Measurements from ENCODE around the gene SNX8.
"Not testable (repeated sequence)": the region's sequence is repeated elsewhere in the genome, so short reads cannot be mapped to it uniquely, and the experiment has no call there.

The SNX8 gene, protein sequence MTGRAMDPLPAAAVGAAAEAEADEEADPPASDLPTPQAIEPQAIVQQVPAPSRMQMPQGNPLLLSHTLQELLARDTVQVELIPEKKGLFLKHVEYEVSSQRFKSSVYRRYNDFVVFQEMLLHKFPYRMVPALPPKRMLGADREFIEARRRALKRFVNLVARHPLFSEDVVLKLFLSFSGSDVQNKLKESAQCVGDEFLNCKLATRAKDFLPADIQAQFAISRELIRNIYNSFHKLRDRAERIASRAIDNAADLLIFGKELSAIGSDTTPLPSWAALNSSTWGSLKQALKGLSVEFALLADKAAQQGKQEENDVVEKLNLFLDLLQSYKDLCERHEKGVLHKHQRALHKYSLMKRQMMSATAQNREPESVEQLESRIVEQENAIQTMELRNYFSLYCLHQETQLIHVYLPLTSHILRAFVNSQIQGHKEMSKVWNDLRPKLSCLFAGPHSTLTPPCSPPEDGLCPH

DNA sequence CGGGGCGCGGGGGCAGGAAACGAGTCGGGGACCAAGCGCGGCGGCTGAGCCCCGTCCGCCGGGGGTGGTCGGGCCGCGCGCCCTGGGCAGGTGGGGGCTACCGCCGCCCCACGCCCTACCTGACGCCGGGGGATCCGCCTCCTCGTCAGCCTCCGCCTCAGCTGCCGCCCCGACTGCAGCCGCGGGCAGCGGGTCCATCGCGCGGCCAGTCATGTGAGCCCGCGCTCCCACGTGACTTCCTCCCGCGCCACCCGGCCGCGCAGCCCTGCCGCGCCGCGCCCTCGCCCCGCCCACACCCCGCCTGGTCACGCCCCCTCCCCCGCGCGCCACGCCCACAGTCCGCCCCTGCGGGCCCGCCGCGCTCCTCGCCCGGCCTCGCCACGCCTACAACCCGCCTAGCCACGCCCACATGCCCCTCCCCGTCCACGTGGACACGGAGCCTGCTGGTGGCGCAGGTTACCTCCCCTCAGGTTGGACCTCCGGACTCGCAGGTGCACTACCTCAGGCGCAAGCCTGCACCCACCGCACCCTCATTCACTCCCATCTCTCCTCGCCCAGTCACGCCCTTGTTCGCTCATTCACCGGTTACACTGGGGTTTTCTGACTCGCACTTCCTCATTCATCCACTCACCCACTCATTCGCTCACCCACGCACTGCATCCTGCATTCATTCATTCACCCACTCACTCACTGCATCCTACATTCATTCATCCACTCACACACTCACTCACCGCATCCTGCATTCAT is at the start of gene SNX8:
TSS of gene SNX8 (minus strand) at position 233 of the 747 bp plus-strand sequence. CDS start at position 213, 20 bp downstream.
- peak; percentile 90 for FAIRE-seq

DNA sequence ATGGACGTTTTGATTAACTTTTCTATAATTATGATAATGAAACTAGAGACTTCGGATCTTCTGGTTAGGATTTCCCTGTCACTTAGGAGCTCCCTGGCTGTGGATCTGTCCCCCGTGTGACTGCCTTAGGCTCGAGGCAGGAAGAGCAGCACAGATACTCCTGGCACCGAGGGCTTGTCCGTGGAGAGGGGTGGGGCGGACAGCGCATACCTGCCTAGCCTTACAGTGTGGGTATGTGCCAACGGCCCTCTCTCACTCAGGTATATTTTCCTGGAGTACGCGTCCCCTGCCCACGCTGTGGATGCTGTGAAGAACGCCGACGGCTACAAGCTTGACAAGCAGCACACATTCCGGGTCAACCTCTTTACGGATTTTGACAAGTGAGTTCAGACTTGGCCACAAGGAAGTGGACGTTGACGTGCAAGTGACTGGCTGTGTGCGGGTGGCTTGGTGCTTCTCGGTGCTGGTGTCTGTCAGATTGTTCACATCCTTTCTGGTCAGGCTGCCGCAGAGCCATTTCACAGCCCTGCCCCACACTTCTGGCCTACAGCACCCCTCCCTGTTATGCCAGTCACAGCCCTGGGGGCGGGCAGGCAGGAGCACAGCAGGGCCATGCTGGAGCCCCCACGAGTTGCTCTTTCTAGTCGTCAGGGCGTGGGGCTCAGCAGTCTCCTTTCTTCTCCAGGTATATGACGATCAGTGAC is 48.3 kb upstream of the SNX8 start:
- FAIRE-seq (no peak), DNase-seq (ENCODE audit: insufficient read length, low spot score) (no peak)

More for the DNA sequence above, at the start of gene SNX8:
- DNase-seq (ENCODE audit: insufficient read length, low spot score), result peak; percentile 92

DNA sequence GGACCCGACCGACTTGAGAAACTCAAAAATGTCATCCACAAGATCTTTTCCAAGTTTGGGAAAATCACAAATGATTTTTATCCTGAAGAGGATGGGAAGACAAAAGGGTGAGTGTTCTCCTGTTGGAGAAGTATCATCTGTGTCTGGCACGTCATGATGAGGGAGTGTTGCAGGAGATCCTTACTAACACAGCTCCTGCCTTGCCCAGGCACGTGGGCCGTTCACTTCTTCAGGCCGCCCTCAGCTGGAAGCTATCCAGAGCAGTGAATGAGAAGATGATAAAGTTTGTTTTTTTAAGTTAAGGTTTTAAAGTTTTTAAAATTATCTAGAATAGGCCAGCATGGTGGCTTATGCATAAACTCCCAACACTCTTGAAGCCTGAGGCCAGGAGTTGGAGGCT is 46.6 kb upstream of the SNX8 start:
- FAIRE-seq, result no peak
- DNase-seq (ENCODE audit: insufficient read length, low spot score), result no peak

DNA sequence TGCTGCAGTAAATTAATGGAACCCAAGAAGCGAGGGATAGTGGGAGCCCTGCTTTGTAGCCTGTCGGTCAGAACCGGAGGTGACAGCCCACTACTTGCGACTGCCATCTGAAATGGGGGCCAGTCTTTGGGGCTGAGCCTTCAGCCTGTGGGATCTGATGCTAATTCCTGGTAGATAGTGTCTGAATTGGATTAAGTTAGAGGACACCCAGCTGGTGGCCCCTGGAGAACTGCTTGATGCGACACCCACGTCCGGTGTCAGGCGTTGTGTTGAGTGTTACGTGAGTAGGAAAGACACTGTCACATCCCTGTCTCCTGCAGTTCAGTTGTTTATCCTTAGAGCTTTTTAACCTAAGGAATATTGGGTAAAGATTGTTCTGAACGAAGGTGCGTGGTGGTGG is 45.4 kb upstream of the SNX8 start:
- DNase-seq (ENCODE audit: insufficient read length, low spot score) (no peak), FAIRE-seq (no peak)

DNA sequence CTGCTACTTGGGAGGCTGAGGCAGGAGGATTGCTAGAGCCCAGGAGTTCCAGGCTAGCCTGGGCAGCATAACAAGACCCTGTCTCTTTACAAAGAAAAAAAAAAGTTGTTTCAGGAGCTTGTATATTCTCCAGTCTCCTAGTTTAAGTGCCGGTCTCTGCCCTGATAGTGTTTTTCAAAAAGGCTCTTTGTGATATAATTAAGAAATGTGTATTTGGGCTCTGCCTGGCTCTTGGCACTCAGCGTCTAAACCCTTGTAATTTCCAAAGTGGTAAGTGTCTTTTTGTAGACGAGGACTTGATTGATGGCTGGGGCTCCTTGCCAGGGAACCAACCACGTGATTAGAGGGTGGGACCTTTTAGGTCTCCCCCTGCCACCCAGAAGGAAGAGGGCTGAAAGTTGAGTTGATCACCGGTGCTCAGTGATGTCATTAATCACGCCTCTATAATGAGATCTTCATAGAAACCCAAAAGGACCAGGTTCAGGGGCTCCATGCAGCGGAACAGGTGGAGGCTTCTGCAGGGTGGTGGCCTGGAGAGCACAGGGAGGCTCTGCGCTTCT is 44.8 kb upstream of the SNX8 start:
- DNase-seq (ENCODE audit: insufficient read length, low spot score) (no peak), FAIRE-seq (no peak)

DNA sequence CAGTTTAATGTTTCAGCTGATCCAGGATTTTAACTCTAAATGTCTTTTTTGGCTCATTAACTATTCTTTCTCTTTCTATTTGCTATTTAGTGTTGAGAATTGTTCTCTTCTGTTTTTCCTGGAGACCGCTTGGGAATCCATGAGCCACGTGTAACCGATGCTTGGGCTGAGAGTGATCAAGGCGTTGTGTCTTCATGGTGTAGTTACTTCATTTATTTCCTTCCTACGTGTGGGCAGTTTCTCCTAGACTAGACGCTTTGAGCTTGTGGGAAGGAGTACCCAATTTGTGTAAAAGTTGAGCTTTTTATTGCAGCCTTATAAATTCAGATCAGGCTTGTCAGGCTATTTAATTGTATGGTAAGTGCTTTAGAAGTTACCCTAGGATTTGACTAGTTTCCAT is 43.3 kb upstream of the SNX8 start:
- FAIRE-seq (no peak), DNase-seq (ENCODE audit: insufficient read length, low spot score) (no peak)

DNA sequence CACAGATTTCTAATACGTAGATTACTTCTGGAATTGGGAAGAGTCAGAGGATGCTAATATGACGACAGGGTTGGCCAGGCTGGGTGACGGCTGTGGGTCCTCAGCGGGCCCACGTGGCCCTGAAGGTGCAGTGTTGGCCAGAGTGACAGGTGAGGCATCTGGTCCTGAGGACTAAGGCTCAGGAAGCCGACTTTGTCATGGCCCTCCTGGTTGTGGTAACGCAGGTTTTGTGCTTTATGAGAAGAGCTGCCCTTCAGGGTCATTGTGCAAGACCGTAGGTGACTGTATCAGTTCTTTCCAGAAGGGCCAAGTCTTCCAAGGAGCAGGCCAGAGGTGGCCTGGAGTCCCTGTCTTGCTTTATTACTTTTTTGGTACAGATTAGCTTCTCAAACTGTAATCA is 42.9 kb upstream of the SNX8 start:
- no peak for DNase-seq (ENCODE audit: insufficient read length, low spot score)
- no peak for FAIRE-seq

DNA sequence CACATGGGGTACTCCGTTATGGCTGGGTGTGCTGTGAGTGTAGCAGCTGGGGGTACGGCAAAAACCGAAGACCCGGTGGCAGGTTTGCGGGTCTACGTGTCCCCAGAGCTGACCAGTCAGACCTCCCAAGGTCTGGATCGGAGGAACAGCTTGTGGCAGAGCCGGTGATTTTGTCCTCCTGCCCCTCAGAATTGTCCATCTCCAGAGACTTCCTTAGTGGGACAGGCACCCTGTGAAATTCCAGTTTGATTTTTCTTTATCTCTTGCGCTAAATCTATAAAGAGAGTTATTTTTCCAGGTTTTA is 41.4 kb upstream of the SNX8 start:
- FAIRE-seq, result no peak
- DNase-seq (ENCODE audit: insufficient read length, low spot score), result no peak

DNA sequence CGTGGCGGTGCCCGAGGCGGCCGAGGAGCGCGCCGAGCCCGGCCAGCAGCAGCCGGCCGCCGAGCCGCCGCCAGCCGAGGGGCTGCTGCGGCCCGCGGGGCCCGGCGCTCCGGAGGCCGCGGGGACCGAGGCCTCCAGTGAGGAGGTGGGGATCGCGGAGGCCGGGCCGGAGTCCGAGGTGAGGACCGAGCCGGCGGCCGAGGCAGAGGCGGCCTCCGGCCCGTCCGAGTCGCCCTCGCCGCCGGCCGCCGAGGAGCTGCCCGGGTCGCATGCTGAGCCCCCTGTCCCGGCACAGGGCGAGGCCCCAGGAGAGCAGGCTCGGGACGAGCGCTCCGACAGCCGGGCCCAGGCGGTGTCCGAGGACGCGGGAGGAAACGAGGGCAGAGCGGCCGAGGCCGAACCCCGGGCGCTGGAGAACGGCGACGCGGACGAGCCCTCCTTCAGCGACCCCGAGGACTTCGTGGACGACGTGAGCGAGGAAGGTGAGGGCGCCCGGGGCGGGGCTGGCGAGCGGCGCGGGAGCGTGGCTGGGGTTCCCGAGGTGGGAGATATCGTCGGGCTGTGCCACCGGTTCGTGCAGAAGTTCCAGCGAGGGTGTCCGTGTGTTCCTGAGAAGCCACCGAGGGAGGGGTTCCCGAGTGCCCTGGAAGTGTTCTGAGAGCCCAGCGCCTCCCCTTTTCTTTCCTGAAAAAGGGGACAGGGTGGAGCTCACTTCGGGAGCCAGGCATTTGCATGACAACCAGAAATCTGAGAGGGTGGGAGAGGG is 40.9 kb upstream of the SNX8 start:
- FAIRE-seq, result no peak
- no peak for DNase-seq (ENCODE audit: insufficient read length, low spot score)

DNA sequence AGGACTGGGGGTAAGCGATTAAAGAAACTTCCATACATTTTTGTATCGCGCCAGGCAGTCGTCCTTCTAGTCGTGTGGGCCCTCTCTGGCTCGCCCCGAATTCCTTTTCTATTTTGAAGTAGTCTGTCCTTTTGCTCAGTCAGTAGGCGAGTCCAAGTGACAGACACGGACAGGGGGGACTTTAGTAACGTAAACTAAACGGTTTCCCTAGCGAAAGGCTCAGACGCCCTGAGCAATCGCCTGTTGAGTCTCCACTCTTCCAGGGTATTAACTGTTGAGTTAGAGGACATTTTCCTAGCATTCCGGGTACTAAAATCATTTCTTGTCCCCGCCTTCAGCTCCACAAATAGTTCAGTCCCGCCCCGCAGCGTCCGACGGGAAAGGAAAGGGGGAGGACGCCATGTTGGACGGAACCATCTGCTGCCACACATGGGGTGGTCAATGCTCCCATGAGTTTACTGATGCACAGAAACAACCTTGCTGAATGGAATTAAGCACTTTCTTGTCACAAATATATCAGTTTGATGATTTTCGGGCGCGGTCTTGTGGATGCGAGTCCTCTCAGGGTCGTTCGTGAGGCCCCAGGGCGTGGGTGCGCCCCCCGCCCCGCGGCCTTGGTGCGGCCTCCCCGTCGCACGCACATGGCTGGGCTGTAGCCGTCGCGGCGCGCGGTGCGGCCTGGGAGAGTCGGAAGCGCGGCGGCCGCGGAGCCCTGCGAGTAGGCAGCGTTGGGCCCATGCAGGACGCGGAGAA is 40.1 kb upstream of the SNX8 start, which contains the start of gene EIF3B:
TSS of gene EIF3B (plus strand) at position 642 of the 753 bp plus-strand sequence. CDS start at position 737, 95 bp downstream.
- FAIRE-seq (peak; percentile 92), DNase-seq (ENCODE audit: insufficient read length, low spot score) (peak; percentile 96)

DNA sequence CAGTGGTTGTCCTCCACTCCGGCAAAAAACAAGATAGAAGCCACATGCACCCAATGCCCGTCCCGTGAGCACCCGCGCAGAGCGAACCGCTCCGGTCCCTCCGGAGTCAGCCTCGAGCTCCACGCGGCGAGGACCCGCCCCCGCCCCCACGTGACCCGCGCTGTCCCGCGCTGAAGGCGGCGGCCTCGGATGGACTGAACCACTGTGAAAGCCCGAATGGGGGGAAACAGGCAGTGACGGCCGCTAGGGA is 39.6 kb upstream of the SNX8 start:
- no peak for FAIRE-seq
- peak; percentile 92 for DNase-seq (ENCODE audit: insufficient read length, low spot score)

DNA sequence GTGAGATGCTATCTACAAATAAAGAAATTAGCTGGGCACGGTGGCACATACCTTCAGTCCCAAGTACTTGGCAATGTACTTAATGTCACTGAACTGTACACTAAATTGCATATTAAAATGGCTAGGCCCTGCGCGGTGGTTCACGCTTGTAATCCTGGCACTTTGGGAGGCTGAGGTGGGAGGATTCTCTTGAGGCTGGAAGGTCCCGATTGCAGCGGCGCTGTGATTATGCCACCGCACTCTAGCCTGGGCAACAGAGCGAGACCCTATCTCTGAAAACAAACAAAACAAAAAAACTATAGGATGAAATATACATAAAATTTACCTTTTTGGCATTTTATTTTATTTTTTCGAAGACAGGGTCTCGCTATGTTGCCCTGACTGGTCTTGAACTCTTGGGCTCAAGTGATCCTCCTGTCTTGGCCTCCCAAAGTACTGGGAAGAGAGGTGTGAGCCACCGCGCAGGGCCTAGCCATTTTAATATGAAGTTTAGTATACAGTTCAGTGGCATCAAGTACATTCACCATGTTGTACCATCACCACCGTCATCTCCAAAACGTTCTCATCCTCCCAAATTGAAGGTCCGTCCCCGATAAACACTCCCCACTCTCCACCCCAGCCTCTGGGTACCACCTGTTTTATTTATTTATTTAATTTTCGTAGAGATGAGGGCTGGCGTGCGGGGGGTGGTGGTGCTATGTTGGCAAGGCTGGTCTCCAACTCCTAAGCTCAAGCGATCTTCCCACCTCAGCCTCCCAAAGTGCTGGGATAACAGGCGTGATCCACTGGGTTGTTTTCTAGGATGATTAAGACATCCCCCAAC is 39.1 kb upstream of the SNX8 start:
- FAIRE-seq (no peak), DNase-seq (ENCODE audit: insufficient read length, low spot score) (no peak)

DNA sequence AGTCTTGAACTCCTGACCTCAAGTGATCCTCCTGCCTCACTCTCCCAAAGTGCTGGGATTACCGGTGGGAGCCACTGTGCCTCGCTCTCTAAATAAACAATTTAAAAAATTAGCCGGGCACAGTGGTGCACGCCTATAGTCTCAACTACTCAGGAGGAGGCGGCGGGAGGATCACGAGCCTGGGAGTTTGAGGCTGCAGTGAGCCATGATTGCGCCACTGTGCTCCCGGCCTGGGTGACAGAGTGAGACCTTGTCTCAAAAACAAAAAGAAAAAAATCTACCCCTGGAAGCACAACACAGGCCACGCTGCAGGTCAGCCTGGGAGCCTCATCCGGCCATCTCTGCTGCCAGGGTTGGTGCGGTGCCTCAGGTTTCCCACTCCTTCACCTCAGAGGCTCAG is 36.6 kb upstream of the SNX8 start:
- no peak for DNase-seq (ENCODE audit: insufficient read length, low spot score)
- FAIRE-seq, result no peak

DNA sequence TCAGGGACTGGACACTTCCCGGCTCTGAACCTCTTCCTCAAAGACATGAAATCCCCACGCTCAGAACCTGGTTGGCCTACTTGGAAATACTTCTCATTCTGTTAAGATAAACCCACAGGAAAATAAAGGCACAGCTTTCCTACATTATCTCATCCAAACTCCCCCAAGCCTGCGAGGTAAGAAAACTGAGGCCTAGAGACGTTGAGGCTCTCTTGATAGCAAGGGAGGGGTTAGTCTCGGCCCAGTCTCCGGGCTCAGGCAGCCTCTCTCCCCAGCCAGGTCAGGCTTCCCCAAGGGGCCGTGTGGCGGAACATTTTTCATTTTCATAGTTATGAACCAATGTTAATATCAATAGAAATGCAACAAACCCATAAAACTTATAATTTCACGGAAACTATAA is 35.8 kb upstream of the SNX8 start:
- DNase-seq (ENCODE audit: insufficient read length, low spot score) (no peak), FAIRE-seq (no peak)

DNA sequence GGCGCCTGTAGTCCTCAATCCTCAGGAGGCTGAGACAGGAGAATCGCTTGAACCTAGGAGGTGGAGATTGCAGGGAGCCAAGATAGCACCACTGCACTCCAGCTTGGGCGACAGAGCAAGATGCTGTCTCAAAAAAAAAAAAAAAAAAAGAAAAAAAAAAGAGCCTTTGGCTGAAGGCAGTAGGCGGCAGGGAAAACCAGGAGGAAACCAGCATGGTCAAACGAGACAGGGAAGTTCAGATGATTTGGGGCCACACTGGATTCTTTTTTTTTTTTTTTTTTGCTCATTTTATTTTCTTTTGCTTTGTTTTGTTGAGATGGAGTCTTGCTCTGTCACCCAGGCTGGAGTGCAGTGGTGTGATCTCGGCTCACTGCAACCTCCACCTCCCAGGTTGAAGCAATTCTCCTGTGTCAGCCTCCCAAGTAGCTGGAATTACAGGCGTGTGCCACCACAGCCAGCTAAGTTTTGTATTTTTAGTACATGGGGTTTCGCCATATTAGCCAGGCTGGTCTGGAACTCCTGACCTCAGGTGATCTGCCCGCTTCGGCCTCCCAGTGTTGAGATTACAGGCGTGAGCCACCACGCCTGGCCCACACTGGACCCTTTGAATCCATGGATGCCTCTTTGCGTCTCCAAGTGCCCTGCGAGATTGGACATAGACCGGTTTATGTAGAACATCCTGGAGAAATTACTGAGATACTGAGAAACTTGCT is 33.3 kb upstream of the SNX8 start:
- not testable (repeated sequence) for FAIRE-seq

DNA sequence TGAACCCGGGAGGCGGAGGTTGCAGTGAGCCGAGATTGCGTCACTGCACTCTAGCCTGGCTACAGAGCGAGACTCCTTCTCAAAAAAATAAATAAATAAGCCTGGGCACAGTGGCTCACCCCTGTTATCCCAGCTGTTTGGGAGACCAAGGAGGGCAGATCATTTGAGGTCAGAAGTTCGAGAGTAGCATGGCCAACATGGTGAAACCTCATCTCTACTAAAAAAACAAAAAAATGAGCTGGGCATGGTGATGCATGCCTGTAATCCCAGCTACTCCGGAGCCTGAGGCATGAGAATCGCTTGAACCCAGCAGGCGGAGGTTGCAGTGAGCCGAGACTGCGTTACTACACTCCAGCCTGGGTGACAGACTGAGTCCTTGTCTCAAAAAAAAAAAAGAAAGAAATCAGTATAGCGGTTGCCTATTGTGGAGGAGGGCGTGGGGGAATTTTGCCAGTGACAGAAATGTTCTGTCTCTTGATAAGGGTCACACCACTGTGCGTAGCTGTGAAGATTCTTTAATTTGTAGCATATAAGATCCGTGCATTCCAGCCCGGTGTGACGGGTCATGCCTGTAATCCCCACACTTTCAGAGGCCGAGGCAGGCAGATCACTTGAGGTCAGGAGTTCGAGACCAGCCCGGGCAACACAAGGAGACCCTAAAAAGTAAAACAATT is 22.5 kb upstream of the SNX8 start:
- DNase-seq (ENCODE audit: insufficient read length, low spot score) (no peak), FAIRE-seq (no peak)

More for the DNA sequence above, 33.3 kb upstream of the SNX8 start:
- not testable (repeated sequence) for DNase-seq (ENCODE audit: insufficient read length, low spot score)

DNA sequence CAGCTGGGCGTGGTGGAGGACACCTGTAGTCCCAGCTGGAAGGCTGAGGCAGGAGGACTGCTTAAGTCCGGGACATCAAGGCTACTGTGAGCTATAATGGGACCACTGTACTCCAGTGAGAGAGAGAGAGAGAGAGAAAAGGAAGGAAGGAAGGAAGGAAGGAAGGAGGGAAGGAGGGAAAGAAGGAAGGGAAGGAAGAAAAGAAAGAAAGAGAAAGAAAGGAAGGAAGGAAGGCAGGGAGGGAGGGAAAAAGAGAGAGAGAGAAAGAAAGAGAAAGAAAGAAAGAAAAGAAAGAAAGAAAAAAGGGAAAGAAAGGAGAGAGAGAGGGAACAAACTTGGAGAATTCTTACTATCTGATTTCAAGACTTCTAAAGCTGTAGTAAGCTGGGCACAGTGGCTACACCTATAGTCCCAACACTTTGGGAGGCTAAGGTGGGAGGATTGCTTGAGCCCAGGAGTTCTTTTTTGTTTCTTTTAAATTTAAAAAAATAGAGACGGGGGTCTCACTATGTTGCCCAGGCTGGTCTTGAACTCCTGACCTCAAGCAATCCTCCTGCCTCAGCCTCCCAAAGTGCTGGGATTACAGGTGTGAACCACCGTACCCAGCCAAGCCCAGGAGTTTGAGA is 18.5 kb upstream of the SNX8 start:
- not testable (repeated sequence) for DNase-seq (ENCODE audit: insufficient read length, low spot score); FAIRE-seq
